OCI-M2 (cell line): ENCODE measurements around the gene TMEM87A.
"Not testable (repeated sequence)": the region's sequence is repeated elsewhere in the genome, so short reads cannot be mapped to it uniquely, and the experiment has no call there.

ENCODE experiments used
- DNase-seq: peaks from one replicate; lab custom pipeline; 2025; ENCODE audit not compliant: unreplicated experiment; lab: John Stamatoyannopoulos, UW

TMEM87A gene

DNA sequence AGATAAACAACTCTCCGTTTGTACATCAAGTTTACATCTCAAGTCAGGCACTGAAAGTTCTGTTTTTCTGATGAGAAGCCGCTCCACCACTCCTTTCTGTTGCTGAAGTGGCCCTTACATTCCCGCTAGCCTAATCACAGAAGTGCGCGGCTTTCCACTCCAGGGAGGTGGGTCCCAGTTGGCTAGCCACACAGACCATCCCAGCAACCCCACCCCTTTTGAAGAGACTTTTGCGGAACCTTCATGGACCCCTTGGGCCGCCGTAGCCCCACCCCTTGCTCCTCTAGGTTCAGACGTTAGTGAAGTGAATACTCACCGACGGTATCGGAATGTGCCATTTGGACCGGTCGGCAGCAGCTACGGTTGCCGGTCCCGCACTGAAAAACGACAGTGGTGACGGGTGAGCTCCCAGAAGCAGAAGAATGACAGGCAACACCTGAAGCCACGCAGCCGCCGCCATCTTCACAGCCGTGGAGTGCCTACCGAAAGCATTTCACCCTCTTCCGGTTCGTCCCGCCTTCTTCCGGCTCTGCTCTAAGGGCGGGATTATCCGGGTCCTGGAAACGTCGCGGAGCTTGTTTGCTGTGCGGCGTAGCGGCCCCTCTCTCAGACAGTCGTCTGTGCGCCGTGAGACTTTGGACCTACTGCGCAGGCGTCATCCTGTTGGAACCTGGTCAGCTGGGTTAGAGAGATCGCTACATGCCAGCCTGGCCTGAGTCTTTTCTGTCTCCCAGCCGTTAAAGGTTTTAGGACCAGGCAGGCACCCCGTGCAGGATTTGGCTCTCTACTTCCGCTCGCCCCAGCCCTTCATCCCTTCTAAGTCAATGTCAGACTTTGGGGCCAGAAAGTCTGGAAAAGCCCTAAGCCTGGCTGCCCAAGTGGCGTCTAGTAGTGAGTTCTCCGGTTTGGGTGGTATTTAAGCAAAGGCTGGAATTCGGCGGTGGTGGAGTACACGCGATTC is at the start of gene TMEM87A, which contains the start of gene GANC:
TSS of gene TMEM87A (minus strand) at position 495 of the 961 bp plus-strand sequence. CDS start at position 460, 35 bp downstream.
TSS of gene GANC (plus strand) at position 263 of the 961 bp plus-strand sequence. CDS start 1,281 bp downstream, outside the sequence.
- DNase-seq, result peak; percentile 75

DNA sequence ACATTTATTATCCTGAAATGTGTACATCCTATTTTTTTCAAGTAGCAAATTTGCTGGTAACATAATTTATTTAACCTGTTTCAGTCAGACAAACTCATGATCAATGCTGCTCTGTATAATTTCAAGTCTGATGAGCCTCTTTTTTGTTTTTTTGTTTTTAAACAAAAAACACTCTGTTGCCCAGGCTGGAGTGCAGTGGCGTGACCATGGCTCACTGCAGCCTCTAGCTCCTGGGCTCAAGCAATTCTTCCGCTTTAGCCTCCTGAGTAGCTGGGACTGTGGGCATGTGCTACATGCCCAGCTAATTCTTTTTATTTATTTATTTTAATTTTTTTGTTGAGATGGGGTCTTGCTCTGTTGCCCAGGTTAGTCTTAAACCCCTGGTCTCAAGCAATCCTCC is 46.0 kb upstream of the TMEM87A start:
- DNase-seq, result no peak

GRCh38 chr15:42316282-42316805 is 43.1 kb upstream of the TMEM87A start:
- DNase-seq, result not testable (repeated sequence)

DNA sequence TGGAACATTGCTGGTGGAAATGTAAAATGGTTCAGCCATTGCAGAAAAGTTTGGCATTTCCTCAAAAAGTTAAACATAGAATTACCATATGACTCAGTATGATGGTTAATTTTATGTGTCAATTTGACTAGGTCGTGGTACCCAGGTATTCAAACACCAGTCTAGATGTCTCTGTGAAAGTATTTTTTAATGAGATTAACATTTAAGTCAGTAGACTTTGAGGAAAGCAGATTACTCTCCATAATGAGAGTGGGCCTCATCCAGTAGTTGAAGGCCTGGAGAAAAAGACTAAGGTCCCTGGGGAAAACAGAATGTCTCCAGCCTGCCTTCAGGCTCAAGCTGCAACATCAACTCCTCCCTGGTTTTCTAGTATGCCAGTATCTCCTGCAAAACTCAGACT is 42.3 kb upstream of the TMEM87A start:
- no peak for DNase-seq

GRCh38 chr15:42314818-42315217 is 41.6 kb upstream of the TMEM87A start:
- no peak for DNase-seq

DNA sequence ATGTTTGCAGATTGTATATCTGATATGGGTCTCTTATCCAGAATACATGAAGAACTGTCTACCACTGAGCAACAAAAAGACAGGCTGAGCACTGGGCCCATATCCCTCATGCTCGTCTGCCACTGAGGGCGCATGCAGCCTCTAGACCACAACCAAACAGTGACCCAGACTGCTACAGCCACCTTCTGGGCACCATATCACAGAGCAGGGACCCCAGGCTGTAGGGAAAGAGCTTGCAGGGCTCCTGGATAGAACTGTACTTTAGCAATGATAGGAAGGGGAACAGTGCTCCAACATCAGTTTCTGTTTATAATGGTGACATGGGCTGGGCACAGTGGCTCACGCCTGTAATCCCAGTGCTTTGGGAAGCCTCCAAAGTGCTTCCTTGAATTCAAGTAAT is 40.2 kb upstream of the TMEM87A start:
- no peak for DNase-seq

GRCh38 chr15:42306681-42307080 is 33.4 kb upstream of the TMEM87A start:
- no peak for DNase-seq

DNA sequence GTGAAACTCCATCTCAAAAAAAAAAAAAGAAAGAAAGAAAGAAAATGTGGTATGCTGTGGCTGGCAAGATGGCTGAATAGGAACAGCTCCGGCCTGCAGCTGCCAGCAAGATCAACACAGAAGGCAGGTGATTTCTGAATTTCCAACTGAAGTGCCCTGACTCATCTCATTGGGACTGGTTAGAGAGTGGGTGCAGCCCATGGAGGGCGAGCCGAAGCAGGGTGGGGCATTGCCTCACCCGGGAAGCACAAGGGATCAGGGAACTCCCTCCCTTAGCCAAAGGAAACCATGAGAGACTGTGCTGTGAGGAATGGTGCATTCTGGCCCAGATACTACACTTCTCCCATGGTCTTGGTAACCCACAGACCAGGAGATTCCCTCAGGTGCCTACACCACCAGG is 27.8 kb upstream of the TMEM87A start:
- not testable (repeated sequence) for DNase-seq

GRCh38 chr15:42289166-42289565 is 15.9 kb upstream of the TMEM87A start:
- DNase-seq, result no peak

DNA sequence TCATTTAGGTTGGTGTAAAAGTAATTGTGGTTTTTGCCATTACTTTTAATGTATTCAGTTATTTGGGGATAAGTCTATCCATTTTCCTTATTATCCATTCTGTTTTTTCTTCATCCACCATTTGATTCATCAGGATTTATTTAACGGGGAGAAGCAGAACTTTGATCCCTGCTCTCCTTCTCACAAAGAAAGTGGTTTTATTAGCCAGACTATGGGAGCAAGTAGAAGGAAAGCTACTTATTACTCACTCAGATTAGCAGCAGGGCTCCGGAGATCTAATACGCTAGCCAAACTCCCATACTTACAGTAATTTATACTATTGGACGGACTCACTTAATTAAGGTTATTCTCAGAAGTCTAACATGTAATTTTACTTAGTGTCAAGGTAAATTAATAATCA is 14.7 kb upstream of the TMEM87A start:
- no peak for DNase-seq

GRCh38 chr15:42286445-42287029 is 13.3 kb upstream of the TMEM87A start:
- DNase-seq, result no peak

DNA sequence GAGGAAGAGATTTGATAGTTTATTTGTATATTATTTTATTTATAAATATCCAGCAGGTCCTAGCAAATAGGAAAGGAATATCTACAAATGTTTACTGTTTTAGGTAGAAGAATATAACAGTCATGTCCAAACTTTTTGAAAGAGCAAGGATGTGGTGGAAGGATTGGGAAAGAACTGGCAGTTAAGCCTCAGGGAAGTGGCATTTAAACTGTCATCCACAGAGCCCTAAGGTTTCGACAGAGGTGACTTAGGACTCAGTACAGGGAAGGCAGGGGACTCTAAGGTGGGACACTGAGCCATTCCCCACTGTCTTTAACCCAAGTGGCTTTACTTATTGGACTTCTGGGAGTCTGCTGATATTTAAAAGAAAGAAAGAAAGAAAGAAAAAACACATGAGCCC is 11.8 kb upstream of the TMEM87A start:
- no peak for DNase-seq

- no peak for DNase-seq
Observed at GRCh38 chr15:42284551-42284950, 11.3 kb upstream of the TMEM87A start.

DNA sequence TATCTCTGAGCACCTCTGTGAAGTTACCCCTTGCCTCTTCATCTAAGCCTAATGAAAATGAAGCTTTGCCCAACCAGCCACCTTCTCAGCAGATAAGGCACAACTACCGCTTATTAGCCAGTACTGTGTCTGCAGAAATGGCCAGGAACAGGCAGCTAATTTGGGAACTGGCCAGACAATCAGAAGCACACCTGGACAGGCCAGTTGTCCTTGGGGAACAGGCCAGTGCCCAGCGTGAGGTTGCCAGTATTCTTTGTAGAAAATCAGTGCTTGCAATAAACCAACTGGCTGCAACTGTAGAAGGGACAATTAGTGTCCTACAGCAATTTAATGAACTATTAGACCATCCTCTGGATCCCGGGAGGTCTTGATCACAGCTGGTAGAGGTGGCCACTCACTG is 10.4 kb upstream of the TMEM87A start:
- DNase-seq, result no peak

GRCh38 chr15:42282926-42283325 is 9.7 kb upstream of the TMEM87A start:
- DNase-seq, result no peak

DNA sequence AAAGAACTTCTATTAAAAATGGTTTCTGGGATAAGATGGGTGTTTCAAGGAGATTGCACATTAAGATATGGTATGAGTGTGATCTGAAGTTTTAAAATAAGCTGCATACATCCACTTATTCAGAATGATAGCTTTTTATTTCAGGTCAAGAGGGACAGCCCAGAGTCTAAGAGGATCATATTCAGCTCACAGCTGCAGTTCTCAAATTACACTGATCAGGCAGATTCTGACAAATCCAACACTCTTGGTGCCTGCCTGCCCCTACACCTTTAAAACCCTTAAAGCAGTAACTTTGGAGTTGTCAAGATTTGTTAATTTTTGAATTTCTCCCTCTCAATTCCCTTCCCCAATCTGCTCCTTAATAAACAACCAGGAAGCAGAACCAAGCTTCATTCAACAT is 9.1 kb upstream of the TMEM87A start:
- DNase-seq, result no peak

DNA sequence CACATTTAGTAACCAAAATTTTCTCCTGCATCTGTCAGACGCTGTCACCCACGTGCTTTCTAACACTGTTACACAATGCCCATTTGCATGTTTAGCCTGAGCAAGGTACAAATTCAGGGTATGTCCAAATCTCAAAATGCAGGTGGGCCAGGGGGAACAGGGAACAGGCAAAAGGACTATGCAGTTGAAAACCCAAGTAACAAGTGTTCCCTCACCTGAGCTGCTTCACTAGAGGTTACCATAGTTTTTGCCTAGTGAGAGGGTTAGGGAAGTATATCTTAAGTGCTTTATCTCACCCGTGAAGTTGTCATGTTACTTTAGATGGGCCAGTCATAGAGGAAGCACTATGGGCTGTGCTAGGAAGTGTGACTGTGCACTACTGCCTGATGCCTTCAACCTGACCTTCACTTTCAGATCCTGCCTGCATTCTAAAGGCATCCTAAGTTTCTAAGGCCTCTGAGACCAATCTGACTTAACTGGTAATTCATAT is 6.0 kb upstream of the TMEM87A start:
- no peak for DNase-seq

GRCh38 chr15:42276762-42277161 is 3.5 kb upstream of the TMEM87A start:
- DNase-seq, result no peak

GRCh38 chr15:42275780-42276391 is 2.7 kb upstream of the TMEM87A start:
- DNase-seq, result no peak

DNA sequence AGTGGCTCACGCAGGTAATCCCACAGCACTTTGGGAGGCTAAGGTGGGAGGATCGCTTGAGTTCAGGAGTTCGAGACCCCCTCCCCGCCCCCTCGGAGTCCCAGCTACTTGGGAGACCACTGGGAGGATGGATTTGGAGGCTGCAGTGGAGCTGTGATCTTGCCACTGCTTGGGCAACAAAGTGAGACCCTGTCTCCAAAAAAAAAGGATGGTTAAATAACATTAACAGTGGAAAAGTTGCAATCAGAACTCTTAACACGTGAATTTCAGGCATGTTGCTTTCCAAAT is 1.4 kb upstream of the TMEM87A start:
- DNase-seq, result no peak

DNA sequence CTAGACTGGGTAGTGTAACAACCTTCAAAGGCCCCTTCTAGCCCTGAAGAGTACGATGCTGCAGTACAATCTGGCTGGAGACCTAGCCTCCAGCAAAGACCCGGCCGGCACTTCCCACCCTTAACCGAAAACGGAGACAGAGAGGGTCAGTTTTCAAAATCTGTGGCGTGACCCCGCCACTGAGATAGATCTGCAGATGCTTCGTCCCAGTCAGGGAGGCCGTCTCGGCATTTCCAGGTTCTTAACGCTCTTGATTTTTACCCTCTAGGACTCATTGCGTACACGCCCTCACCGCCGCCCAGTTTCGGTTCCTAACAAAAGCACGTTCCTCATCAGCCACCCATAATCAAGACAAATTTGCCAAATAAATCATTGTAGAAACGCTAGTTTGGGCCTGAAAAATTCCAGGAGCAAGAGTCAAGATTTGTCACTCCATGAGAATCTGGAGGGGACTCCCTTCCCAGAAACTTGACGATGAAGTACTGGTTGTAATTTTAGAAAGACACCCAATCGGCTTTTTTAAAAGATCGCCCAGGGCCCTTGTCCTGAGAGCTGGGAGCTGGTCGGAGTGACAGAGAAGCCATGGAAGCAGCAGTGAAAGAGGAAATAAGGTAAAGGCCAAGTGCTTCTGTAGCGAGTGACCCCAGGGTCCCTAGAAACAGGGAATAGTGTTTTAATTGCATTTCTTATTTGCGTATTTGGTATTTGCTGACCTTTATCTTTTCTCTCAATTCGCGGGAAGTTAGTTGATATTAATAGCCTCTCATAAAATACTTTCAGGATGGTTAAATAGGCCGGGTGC is 868 bp upstream of the TMEM87A start:
- DNase-seq, result no peak
